ENCODE measurements around the gene CT45A8.
"Not testable (repeated sequence)": the region's sequence is repeated elsewhere in the genome, so short reads cannot be mapped to it uniquely, and the experiment has no call there.

DNA sequence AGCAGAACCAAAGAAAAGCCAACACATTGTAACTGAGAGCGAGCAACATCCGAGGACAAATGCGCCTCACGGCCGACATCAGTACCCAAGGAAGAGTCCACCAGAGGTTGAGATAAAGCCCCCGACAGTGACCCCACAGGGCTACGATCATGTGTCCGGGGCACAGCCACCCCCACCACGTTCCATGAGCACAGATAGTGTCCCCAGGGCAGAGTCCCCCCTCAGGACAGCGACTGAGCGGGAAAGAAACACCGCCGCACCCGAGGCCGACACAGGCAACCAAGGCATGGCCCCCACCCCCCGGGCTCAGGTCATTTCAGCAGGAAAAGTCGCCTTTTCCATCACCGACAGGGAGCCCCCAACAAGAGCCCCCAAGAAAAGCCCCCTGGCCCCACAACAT, 33.9 kb upstream of the CT45A8 start:
- TF ChIP-seq CTCF (conservative IDR thresholded peaks at IDR 0.05; ENCODE audit: low read depth, low read length); EZH2 (IDR thresholded peaks at IDR 0.05; ENCODE audit: low read length, unreplicated experiment): not testable (repeated sequence)
